Gastroesophageal sphincter (tissue), 4 donors: ENCODE data around the gene KLHDC3. TPM values are rescaled to one million over a fixed set of nuclear protein-coding genes. Genes with fewer than 3 reads are reported as not detected.
A peak's percentile ranks its signal among the peaks of the same experiment; 100 is the strongest.

Experiments
- ATAC-seq: fragments of 150-250 bp; one replicate; pipeline ENCODE4 v1.9.1; 2016; ENCODE audit warnings: mild to moderate bottlenecking, moderate library complexity
- H3K27ac ChIP-seq, 4 donors: fragments of 200-600 bp; sonication (generic) in 3 of 4; 1 replicate in 3 of 4; 2 replicates in 1 of 4; pipeline ENCODE4 v1.5.1; 2016 to 2019
- H3K27me3 ChIP-seq: fragments of 200-600 bp; sonication (generic); one replicate; pipeline ENCODE4 v1.5.1; 2019
- H3K36me3 ChIP-seq, 2 donors: fragments of 200-600 bp; sonication (generic); one replicate each; pipeline ENCODE4 v1.5.1; 2019; ENCODE audit warnings: control low read depth in 1 of 2
- H3K4me1 ChIP-seq, 3 donors: fragments of 200-600 bp; sonication (generic); 1 replicate in 2 of 3; 2 replicates in 1 of 3; pipeline ENCODE4 v1.5.1; 2016 to 2019; ENCODE audit warnings: control low read depth in 2 of 3
- H3K4me3 ChIP-seq, 2 donors: fragments of 200-600 bp; sonication (generic); one replicate each; pipeline ENCODE4 v1.5.1; 2019; ENCODE audit warnings: mild to moderate bottlenecking in 1 of 2, moderate library complexity in 1 of 2
- H3K9me3 ChIP-seq, 3 donors: fragments of 200-600 bp; sonication (generic); one replicate each; pipeline ENCODE4 v1.5.1; 2017 to 2019; ENCODE audit warnings: control low read depth in 2 of 3
- EP300 ChIP-seq: sonication (generic); formaldehyde crosslinking; IDR thresholded peaks from one replicate; pipeline ENCODE4 v1.6.1; 2017; ENCODE audit warnings: antibody characterized with exemption, mild to moderate bottlenecking
- POLR2A ChIP-seq, 2 donors: fragments of 450-650 bp; IDR thresholded peaks; one replicate each; pipeline ENCODE4 v1.6.1; 2017; ENCODE audit warnings: antibody characterized with exemption in 2 of 2, mild to moderate bottlenecking in 2 of 2, moderate library complexity in 1 of 2
- POLR2AphosphoS5 ChIP-seq: sonication (generic); formaldehyde crosslinking; IDR thresholded peaks from one replicate; pipeline ENCODE4 v1.6.1; 2017; ENCODE audit warnings: antibody characterized with exemption
- WGBS, 2 donors: methylation state at CpG; one replicate each; pipeline ENCODE4 v1.1.5; 2018; ENCODE audit warnings: low coverage in 1 of 2; 5-methylcytosine and 5-hydroxymethylcytosine counted together
- total RNA-seq, 4 donors: library from RNA; depleted of rRNA; stranded (reverse); fragments of >200 nt; gene quantifications; one replicate each; pipeline ENCODE4 v1.1.0, GENCODE V29; 2016
- TF ChIP-seq, protein P1 (sequence below), 4 experiments: fragments of 200-600 bp in 2 of 4; fragments of 450-650 bp in 2 of 4; sonication (generic) in 1 of 4; IDR thresholded peaks; one replicate each; pipeline ENCODE4 v1.5.1; 2017 to 2019; ENCODE audit warnings: antibody characterized with exemption in 4 of 4, mild to moderate bottlenecking in 2 of 4, moderate library complexity in 2 of 4

Gene KLHDC3
- total RNA-seq, 4 donors from 2014 or later, result 96.9 to 145 (median 129) TPM

DNA sequence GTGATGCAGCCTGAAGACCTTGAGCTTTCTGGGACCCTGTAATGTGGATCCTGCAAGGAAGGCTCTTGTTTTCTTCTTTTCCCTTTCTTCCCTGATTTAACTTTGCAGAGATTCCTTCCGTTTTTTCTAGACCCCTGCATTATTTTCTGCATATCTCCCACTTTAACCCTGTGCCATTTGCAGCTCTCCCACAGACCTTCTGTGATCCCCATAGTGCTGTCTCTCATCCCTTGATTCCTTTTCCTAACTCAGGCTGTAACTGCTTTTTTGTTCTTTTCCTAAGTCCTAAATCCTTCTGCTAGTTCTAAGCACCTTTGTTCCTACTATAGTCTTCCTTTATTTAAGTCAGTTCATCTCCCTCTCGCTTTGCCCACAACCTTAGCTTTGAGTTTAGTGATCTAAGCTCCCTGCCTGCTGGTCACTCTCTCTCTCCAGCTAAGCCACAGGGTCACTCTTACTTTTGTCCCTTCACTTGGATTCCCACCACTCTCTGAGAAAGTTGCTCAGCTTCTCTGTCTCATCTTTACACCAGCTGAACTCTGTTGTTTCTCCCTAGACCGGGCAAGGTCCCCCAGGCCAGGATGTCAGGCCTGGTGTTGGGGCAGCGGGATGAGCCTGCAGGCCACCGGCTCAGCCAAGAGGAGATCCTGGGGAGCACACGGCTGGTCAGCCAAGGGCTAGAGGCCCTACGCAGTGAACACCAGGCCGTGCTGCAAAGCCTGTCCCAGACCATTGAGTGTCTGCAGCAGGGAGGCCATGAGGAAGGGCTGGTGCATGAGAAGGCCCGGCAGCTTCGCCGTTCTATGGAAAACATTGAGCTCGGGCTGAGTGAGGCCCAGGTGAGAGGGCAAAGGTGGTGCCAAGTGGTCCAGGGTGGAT is 46.9 kb downstream of the KLHDC3 start:
- WGBS, 2 donors, result 71 to 86% methylated on average over 2 to 9 of the region's 12 CpGs
- Histone ChIP-seq H3K9me3 (no peaks in the 10 kb centered on the region), H3K4me3 (peak overlapping the region in 1 of 2 donors; percentile 85), H3K36me3 (peaks cover 0 to 61% of the 10 kb centered on the region in 2 donors), H3K27ac (peak overlapping the region in 1 of 4 donors; percentile 90), H3K27me3 (no peaks in the 10 kb centered on the region), H3K4me1 (peaks cover 0 to 35% (median 14%) of the 10 kb centered on the region in 3 donors)
- TF ChIP-seq POLR2A (IDR thresholded peaks at IDR 0.05) (no peak), EP300 (no peak), POLR2AphosphoS5 (no peak)
- TF ChIP-seq, protein P1, sequence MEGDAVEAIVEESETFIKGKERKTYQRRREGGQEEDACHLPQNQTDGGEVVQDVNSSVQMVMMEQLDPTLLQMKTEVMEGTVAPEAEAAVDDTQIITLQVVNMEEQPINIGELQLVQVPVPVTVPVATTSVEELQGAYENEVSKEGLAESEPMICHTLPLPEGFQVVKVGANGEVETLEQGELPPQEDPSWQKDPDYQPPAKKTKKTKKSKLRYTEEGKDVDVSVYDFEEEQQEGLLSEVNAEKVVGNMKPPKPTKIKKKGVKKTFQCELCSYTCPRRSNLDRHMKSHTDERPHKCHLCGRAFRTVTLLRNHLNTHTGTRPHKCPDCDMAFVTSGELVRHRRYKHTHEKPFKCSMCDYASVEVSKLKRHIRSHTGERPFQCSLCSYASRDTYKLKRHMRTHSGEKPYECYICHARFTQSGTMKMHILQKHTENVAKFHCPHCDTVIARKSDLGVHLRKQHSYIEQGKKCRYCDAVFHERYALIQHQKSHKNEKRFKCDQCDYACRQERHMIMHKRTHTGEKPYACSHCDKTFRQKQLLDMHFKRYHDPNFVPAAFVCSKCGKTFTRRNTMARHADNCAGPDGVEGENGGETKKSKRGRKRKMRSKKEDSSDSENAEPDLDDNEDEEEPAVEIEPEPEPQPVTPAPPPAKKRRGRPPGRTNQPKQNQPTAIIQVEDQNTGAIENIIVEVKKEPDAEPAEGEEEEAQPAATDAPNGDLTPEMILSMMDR (IDR thresholded peaks at IDR 0.05), result no peak
- ATAC-seq, result no peak

DNA sequence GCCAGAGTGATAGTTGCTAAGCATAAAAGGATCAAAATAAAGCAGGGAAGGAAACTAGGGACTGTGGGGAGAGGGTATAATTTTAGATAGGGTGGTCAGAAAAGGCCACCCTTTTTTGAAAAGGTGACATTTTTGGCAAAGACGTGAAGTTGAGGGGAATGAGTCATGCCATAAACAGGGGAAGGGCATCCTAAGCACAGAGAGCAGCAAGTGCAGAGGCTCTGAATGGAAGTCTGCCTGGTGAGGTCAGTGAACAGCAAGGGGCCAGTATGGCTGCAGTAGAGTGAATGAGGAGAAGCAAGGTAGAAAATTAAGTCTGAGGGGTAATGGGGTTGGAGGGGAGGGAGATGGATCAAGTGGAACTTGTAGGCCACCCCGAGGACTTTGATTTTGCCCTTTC is 47.8 kb downstream of the KLHDC3 start:
- H3K4me3 ChIP-seq, result no peak overlapping the region
- peaks cover 0 to 35% (median 14%) of the 10 kb centered on the region in 3 donors for H3K4me1 ChIP-seq
- no peaks in the 10 kb centered on the region for H3K27me3 ChIP-seq
- no peak for ATAC-seq
- TF ChIP-seq POLR2A (IDR thresholded peaks at IDR 0.05) (no peak), EP300 (no peak), POLR2AphosphoS5 (no peak)
- TF ChIP-seq, protein P1 (IDR thresholded peaks at IDR 0.05), result no peak
- peaks cover 0 to 61% of the 10 kb centered on the region in 2 donors for H3K36me3 ChIP-seq
- no peaks in the 10 kb centered on the region for H3K9me3 ChIP-seq
- WGBS, 2 donors, result 56 to 79% methylated on average over 2 of the region's 2 CpGs
- no peak overlapping the region for H3K27ac ChIP-seq

DNA sequence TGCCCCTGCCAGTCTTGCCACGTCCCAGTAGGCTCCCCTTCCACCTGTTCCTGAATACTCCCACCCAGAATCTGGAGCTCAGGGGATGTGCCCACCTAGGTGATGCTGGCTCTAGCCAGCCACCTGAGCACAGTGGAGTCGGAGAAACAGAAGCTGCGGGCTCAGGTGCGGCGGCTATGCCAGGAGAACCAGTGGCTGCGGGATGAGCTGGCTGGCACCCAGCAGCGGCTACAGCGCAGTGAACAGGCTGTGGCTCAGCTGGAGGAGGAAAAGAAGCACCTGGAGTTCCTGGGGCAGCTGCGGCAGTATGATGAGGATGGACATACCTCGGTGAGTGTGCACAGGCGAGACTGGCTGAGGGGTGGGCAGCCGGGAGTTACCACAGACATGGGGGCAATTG is 48.8 kb downstream of the KLHDC3 start:
- Histone ChIP-seq H3K36me3 (peaks cover 0 to 57% of the 10 kb centered on the region in 2 donors), H3K4me3 (no peak overlapping the region), H3K4me1 (peaks cover 0 to 30% (median 14%) of the 10 kb centered on the region in 3 donors), H3K27ac (no peak overlapping the region), H3K9me3 (no peaks in the 10 kb centered on the region), H3K27me3 (no peaks in the 10 kb centered on the region)
- no peak for TF ChIP-seq POLR2AphosphoS5
- no peak for TF ChIP-seq POLR2A (IDR thresholded peaks at IDR 0.05)
- TF ChIP-seq, protein P1 (IDR thresholded peaks at IDR 0.05), result no peak
- no peak for TF ChIP-seq EP300
- no peak for ATAC-seq
- 96% methylated on average over 4 of the region's 12 CpGs; no CpG with 5 or more reads in 1 of the 2 donors for WGBS, 2 donors

DNA sequence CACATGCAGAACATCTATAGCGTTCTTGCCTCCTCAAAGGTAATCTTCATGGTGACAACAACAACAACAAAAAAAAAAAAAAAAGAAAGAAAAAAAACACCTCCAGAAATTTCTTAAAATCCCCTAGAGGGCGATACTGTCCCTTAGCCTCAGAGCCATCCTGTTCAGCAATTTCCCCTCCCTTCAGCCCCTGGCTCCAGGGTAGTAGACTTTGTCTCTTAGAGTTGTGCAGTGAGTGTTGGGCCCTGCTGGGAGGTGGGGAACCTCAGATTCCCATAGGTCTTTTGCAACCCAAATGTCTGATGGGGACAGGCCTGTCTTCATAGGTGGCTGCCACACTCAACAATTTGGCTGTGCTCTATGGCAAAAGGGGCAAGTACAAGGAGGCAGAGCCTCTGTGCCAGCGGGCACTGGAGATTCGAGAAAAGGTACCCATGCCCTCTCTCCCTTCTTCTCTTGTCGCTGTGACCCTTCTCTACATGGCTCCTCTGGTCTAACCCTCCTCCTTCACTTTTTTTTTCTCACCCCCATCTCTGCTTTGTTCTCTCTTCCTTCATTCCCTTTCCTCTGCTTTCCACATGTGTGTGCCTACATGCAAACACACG is 56.1 kb downstream of the KLHDC3 start:
- Histone ChIP-seq H3K9me3 (no peaks in the 10 kb centered on the region), H3K4me3 (no peak overlapping the region), H3K36me3 (peaks cover 0 to 81% of the 10 kb centered on the region in 2 donors), H3K27me3 (peaks cover under 1% of the 10 kb centered on the region), H3K27ac (no peak overlapping the region), H3K4me1 (peaks cover 0 to 1% (median 0%) of the 10 kb centered on the region in 3 donors)
- no peak for ATAC-seq
- 58 to 65% methylated on average over 4 to 6 of the region's 6 CpGs for WGBS, 2 donors
- TF ChIP-seq EP300 (no peak), POLR2A (IDR thresholded peaks at IDR 0.05) (no peak), POLR2AphosphoS5 (no peak)
- TF ChIP-seq, protein P1 (IDR thresholded peaks at IDR 0.05), result peak in 2 of 4 experiments; percentile 4 to 46

Other genes with a start within 250 kb of the KLHDC3 start
- 10 to 100 TPM; 13.9 to 28.5 (median 23.2) TPM for gene BICRAL, start 232.2 kb upstream of the KLHDC3 start, total RNA-seq
- 100 to 1,000 TPM in 1 of 4 donors, 10 to 100 TPM in 3; 61.1 to 106 (median 87.9) TPM for gene RPL7L1, start 134.6 kb upstream of the KLHDC3 start, total RNA-seq
- gene PTCRA, start 98.2 kb upstream of the KLHDC3 start, total RNA-seq, result not detected
- 10 to 100 TPM; 23.3 to 37.9 (median 36.8) TPM for gene CNPY3, start 84.8 kb upstream of the KLHDC3 start, total RNA-seq
- gene GNMT, start 53.5 kb upstream of the KLHDC3 start, total RNA-seq, result 1 to 10 TPM in 3 of 4 donors, not detected in 1; 2.6 to 3.6 (median 2.6) TPM
- 10 to 100 TPM in 3 of 4 donors, 1 to 10 TPM in 1; 9.8 to 23.5 (median 21.2) TPM for gene PEX6, start 35.1 kb upstream of the KLHDC3 start, total RNA-seq
- gene PPP2R5D, start 29.7 kb upstream of the KLHDC3 start, total RNA-seq, result 10 to 100 TPM; 30.0 to 45.1 (median 36.3) TPM
- gene MEA1, start 303 bp upstream of the KLHDC3 start, total RNA-seq, result 10 to 100 TPM; 56.0 to 62.1 (median 58.3) TPM
- gene RRP36, start 7.4 kb downstream of the KLHDC3 start, total RNA-seq, result 10 to 100 TPM; 52.8 to 62.5 (median 59.8) TPM
- 10 to 100 TPM; 10.9 to 16.6 (median 13.5) TPM for gene CUL7, start 39.6 kb downstream of the KLHDC3 start, total RNA-seq
- 10 to 100 TPM; 17.3 to 35.4 (median 21.2) TPM for gene MRPL2, start 45.2 kb downstream of the KLHDC3 start, total RNA-seq
- 10 to 100 TPM; 18.0 to 43.4 (median 30.2) TPM for gene KLC4, start 45.4 kb downstream of the KLHDC3 start, total RNA-seq
- 10 to 100 TPM in 1 of 4 donors, 1 to 10 TPM in 3; 2.0 to 11.6 (median 7.7) TPM for gene PTK7, start 62.1 kb downstream of the KLHDC3 start, total RNA-seq
- 100 to 1,000 TPM in 3 of 4 donors, 10 to 100 TPM in 1; 92.6 to 192 (median 117) TPM for gene SRF, start 157.0 kb downstream of the KLHDC3 start, total RNA-seq
- gene CUL9, start 167.9 kb downstream of the KLHDC3 start, total RNA-seq, result 10 to 100 TPM; 23.2 to 36.6 (median 24.2) TPM
- 10 to 100 TPM; 66.5 to 95.0 (median 86.6) TPM for gene DNPH1, start 215.2 kb downstream of the KLHDC3 start, total RNA-seq
- gene TTBK1, start 229.2 kb downstream of the KLHDC3 start, total RNA-seq, result under 1 TPM in 2 of 4 donors, not detected in 2; 0.08 to 0.20 TPM